Measurements from ENCODE around the gene FOXI2. TPM values are rescaled to one million over a fixed set of nuclear protein-coding genes. Genes with fewer than 3 reads are reported as not detected.

FOXI2 gene
- total and polyA plus RNA-seq, 9 of the 15 experiments (the other 6 are each of a cell fraction or from before 2014, with no cell fraction given): not detected

DNA sequence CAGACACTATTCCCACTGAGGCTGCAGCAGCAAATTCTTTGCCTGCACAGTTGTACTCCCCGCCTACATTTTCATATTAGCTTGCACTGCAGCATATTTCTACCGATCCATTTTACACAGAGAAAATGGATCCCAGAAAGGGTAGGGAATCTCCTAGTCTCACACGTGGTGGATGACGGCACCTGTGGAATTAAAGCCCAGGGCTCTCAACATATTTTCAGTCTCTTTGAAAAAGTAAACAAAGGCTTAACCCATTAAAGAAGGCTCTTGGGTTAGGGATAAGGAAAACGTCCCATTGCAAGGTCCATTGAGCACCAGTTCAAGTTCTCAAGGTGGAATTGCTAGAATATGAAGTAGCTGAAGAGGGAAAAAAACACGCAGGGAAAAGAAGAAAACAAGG, 49.4 kb upstream of the FOXI2 start:
- Histone ChIP-seq H3K9ac (ENCODE audit: insufficient read depth in 1 of 2, low read depth in 2 of 2, low read length in 2 of 2) (no peak overlapping the region), H3K36me3 (ENCODE audit: control insufficient read depth, insufficient read depth, low read length) (no peaks in the 10 kb centered on the region), H3K9me1 (ENCODE audit: control insufficient read depth, insufficient read depth, low read length) (no peaks in the 10 kb centered on the region), H3K27me3 (ENCODE audit: control insufficient read depth in 2 of 2, insufficient read depth in 2 of 2, low read length in 2 of 2) (no peaks in the 10 kb centered on the region), H3K4me1 (replicated peaks in 1 of 2; ENCODE audit: control insufficient read depth in 2 of 2, insufficient read depth in 2 of 2, low read length in 2 of 2) (no peaks in the 10 kb centered on the region), H3K4me2 (ENCODE audit: insufficient read depth, low read length) (no peak overlapping the region), H3K4me3 (no peak overlapping the region), H3K79me2 (ENCODE audit: control insufficient read depth, insufficient read depth, low read length) (no peaks in the 10 kb centered on the region), H3K9me3 (replicated peaks; ENCODE audit: control insufficient read depth, insufficient read depth, low read depth, low read length) (no peaks in the 10 kb centered on the region), H4K20me1 (replicated peaks; ENCODE audit: control insufficient read depth, insufficient read depth, low read length) (no peaks in the 10 kb centered on the region), H3K27ac (ENCODE audit: extremely low read depth, low read depth, low read length) (no peak overlapping the region), H2AFZ (ENCODE audit: low read depth, low read length) (no peak overlapping the region)
- CTCF ChIA-PET (ENCODE audit: low intra/inter-chr PET ratio): no interaction called here
- BruUV-seq (replicated peaks): no TSS peak
- POLR2A ChIA-PET: no interaction called here
- no peak for TF ChIP-seq HNRNPH1 (optimal IDR thresholded peaks at IDR 0.05; ENCODE audit: low read depth, low read length)
- in situ Hi-C loops (cut with MboI): no loop called here
- FAIRE-seq: no peak
- intact Hi-C loops (cut with micrococcal nuclease): no loop called here
- DNase-seq (ENCODE audit: extremely low read depth in 1 of 4, low spot score in 3 of 4): no peak
- WGBS (ENCODE audit: insufficient coverage, low coverage, missing lambda C conversion rate): 0% methylated on average over 6 of the region's 6 CpGs
- no peak for ATAC-seq

DNA sequence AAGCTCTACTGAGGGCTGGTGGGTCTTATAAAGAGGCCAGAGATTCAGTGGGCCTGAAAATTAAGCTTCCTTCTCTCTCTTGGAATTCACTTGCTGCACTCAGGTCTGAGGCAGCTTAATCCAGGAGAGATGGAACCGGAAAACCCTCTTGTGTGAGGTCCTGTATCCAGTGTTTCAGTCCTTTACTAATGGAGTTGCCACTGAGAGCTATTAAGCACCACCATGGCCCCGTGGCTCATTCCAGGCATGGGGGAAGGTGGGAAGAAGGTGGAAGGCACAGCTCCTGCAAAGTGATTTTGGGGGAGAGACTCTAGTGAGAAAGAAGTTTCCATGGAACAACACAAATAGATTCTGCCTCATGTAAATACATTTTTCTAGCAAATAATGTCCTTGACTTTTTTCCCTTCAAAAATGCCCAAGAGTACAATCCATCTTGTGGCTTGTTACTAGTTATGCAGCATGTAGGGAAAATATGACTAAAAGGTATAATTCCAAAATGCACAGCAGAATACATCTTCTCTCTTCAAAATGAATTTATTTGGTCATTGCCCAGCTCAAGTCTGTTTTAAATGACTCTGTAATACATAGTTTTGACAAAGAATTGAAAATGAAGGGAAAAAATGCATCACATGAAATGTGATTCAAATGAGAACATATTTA, 46.7 kb upstream of the FOXI2 start:
- Histone ChIP-seq H3K4me1 (replicated peaks in 1 of 2; ENCODE audit: control insufficient read depth in 2 of 2, insufficient read depth in 2 of 2, low read length in 2 of 2) (no peaks in the 10 kb centered on the region), H3K36me3 (ENCODE audit: control insufficient read depth, insufficient read depth, low read length) (no peaks in the 10 kb centered on the region), H3K9me3 (replicated peaks; ENCODE audit: control insufficient read depth, insufficient read depth, low read depth, low read length) (no peaks in the 10 kb centered on the region), H4K20me1 (replicated peaks; ENCODE audit: control insufficient read depth, insufficient read depth, low read length) (no peaks in the 10 kb centered on the region), H3K4me2 (ENCODE audit: insufficient read depth, low read length) (no peak overlapping the region), H3K4me3 (no peak overlapping the region), H3K9ac (ENCODE audit: insufficient read depth in 1 of 2, low read depth in 2 of 2, low read length in 2 of 2) (no peak overlapping the region), H2AFZ (ENCODE audit: low read depth, low read length) (no peak overlapping the region), H3K79me2 (ENCODE audit: control insufficient read depth, insufficient read depth, low read length) (no peaks in the 10 kb centered on the region), H3K27me3 (ENCODE audit: control insufficient read depth in 2 of 2, insufficient read depth in 2 of 2, low read length in 2 of 2) (no peaks in the 10 kb centered on the region), H3K9me1 (ENCODE audit: control insufficient read depth, insufficient read depth, low read length) (no peaks in the 10 kb centered on the region), H3K27ac (ENCODE audit: extremely low read depth, low read depth, low read length) (no peak overlapping the region)
- intact Hi-C loops (cut with micrococcal nuclease) (no loop called here), in situ Hi-C loops (cut with MboI) (no loop called here)
- no peak for ATAC-seq
- ChIA-PET POLR2A (no interaction called here), CTCF (ENCODE audit: low intra/inter-chr PET ratio) (no interaction called here)
- no peak for TF ChIP-seq PTRF (tag; IDR thresholded peaks at IDR 0.05)
- no peak for TF ChIP-seq POLR3G (IDR thresholded peaks at IDR 0.05; ENCODE audit: extremely low read depth, insufficient read length, insufficient replicate concordance)
- no peak for TF ChIP-seq ZNF830 (CRISPR knock-in tag; IDR thresholded peaks at IDR 0.05)
- no peak for TF ChIP-seq FOXJ2 (tag; IDR thresholded peaks at IDR 0.05)
- DNase-seq (ENCODE audit: extremely low read depth in 1 of 4, low spot score in 3 of 4): no peak
- BruUV-seq (replicated peaks): no TSS peak
- no peak for FAIRE-seq
- WGBS (ENCODE audit: insufficient coverage, low coverage, missing lambda C conversion rate): 0% methylated on average over 2 of the region's 2 CpGs

Data from K562 (cell line).